ENCODE measurements around the gene PTPRG. TPM values are rescaled to one million over a fixed set of nuclear protein-coding genes. Genes with fewer than 3 reads are reported as not detected.
A peak's percentile ranks its signal among the peaks of the same experiment; 100 is the strongest.
"Not testable (repeated sequence)": the region's sequence is repeated elsewhere in the genome, so short reads cannot be mapped to it uniquely, and the experiment has no call there.

The PTPRG gene
- polyA plus RNA-seq, 1 donor = 95.1 TPM

DNA sequence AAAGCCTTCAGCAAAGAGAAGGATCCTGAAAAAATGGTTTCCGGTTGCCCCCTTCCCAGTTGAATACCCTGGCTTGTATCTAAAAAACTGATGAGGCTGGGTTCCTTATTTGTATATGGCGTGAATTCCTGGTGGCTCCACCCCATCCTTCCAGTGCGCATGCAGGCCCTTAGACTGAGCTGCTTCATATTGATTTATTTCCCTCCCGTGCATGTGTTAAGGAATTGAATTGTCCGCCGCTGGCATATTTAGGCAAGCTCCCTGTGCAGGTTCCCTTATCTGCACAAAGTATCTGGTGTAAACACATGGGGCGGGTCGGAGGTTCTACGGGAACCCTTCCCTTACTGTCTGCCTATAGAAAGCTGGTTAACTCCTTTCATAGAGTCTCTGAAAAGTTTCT is 449.6 kb downstream of the PTPRG start:
- DNase-seq = no peak

DNA sequence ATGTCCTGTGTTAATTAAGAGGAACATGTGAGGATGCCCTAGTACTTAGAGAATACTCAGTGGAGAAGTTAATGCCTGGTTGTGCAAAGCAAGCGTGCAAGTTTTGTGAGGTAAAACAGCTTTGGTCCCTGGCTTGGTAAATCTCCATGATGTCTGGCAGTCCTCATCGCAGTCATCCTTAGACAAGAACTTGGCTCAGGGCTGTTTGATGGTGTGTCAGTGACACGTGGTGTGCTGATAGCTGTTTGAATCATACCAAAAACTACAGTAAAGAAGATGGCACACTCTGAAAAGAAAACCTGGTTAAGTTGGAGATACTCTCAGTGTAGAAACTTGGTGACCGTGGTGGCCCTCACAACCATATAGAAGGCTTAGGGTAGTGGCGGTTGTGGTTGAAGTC is 450.3 kb downstream of the PTPRG start:
- no peak for DNase-seq

DNA sequence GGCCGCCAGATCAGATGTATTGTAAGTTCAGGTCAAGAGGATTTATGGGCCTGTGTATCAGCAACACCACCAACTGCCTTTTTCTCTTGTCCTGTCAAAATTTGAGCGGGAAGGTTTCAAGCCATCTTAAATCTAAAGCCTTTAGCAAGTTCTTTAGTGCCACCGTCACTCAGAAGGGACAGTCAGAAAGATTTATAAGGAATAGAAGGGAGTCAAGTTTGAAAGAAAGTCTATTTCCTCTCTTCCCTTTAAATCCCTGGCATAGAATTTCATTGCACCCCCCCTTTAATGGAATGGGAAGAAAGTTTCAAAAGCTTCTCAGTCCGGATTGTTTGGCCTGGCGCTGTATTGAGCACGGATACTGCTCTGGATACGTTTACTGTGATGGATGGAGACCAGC is 452.6 kb downstream of the PTPRG start:
- DNase-seq = peak; percentile 66

DNA sequence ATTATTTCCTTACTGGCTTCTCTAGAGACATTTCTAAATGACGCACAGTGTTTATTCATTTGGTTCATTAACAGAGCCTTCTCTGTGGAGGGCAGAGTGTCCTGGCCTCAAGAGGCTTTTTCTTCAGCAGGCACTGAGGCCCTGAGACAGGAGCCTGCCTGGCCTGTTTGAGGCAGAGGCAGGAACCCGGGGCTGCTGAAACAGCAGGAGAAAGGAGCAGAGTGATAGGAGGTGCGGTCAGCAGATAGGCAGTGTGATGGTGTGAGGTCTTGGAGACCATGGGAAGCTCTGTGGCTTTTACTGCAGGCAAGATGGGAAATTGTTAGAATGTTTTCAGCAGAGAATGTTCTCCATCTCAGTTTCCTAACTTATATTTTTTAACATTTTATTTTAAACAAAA is 453.7 kb downstream of the PTPRG start:
- no peak for DNase-seq

DNA sequence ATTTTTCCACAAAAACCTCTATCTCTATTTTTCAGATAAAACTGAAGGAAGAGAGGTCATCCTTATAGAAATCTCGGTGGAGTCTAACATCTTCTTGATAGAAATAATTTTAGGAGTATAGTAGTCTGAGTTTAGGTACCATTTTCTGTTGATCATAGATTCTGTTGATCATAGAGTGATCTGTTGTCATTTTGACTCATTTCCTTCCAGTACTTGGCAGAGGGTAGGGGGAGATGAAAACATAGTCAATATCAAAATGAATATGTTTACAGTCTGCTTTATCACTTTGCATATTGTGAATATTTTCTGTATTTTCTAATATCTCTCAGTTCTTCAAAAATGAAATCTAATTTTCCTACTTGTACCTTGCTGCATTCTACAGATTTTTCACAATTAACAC is 458.5 kb downstream of the PTPRG start:
- DNase-seq = no peak

DNA sequence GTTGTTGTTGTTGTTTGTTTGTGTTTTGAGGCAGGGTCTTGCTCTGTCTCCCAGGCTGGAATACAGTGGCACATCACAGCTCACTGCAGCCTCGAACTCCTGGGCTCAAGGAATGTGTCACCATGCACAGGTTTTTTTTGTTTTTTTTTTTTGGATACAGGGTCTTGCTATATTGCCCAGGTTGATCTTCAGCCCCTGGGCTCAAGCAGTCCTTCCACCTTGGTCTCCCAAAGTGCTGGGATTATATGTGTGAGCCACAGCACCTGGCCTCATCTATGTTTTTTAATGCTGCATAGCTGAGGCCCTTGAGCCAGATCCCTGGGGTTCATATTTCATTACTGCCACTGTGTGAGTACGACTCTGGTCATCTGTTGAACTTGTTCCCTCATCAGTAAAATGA is 459.3 kb downstream of the PTPRG start:
- DNase-seq = no peak

DNA sequence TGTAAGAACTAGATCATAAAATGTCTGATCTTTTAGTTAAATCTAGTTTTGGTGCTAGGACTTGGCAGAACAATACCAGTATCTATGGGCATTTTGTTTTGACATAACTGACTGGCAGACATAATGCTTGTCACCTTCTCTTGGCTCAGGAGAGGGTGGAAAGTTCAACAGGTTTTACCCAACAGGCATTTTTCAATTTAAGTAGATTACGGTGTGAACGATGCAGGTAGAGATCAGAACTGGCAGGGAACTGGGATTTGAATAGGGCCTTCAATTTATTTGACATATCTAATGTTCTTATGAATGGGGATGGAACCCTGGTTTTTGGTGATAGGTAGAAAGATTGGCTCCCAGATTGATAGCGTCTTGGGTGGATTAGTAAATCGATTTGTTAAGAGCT is 460.9 kb downstream of the PTPRG start:
- DNase-seq = no peak

DNA sequence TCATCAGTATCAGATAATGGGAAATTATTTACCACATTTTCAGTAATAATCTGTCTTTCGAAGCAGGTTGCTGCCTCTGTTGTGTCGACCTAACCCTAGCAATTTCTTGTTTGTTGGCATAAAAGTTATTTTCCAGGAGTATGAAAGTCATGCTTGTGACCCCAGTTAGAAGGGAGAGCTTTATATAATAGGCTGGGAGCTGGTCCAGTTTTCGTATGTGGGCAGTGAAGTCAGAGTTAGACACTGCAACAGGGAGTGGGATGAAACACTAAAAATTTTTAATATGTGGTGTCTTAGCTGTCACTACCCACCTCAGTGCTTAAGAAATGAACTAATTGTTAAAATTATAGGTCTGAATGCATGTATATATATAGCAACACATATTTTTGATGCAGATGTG is 463.5 kb downstream of the PTPRG start:
- DNase-seq = no peak

DNA sequence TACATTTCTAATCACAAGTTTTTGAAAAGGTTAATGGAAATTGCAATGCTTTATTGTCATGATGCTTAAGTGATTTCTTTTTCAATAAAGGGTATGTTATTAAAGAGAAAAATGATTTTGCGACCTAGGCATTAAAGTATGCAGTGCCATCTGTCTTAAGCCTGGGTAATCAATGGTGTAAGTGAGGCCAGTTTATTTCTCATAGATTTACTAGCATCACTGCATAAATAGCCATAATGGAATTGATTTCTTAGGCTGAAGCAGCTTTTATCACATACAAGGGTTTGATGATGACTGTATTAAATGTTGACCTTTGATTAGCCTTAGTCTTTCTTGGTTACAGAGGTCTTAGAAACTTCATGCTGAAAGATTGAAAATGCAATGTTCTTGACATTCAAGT is 464.5 kb downstream of the PTPRG start:
- no peak for DNase-seq

DNA sequence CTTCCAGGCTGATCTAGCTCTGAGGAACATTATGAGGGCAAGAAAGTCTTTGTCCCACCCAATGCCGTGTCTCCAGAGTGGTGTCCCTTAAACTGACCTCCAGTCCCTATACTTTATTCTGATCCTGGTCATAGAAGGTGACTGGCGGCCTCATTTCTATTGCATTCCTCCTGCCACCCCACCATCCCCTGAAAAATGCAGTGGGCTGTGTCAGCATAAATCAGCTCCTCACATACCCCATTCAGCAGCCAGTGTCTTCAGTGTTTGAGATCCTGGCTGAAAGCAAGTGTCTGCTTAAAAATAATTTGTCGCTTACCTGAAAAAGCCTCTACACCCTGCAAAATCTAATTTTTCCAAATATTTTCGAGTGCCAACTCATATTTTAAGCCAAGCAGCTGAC is 465.9 kb downstream of the PTPRG start:
- peak; percentile 32 for DNase-seq

DNA sequence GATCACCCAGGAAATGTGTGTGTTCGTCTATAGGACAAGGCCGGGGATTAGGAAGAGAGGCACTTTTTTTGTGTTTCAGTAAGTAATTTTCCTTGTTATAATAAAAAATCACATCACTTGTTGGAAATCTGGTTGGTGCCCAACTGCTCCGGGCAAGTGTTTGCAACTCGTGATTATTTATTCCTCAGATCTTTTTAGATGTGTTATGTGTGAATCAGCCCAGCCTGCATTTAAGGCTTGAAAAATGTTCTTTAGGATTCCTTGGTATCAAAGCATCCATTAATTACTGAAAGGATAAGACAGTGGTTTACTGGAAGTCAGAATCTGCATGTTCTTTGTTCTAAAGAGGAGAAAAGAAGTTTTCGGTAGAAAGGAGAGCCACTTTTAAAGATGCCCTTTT is 466.4 kb downstream of the PTPRG start:
- no peak for DNase-seq

DNA sequence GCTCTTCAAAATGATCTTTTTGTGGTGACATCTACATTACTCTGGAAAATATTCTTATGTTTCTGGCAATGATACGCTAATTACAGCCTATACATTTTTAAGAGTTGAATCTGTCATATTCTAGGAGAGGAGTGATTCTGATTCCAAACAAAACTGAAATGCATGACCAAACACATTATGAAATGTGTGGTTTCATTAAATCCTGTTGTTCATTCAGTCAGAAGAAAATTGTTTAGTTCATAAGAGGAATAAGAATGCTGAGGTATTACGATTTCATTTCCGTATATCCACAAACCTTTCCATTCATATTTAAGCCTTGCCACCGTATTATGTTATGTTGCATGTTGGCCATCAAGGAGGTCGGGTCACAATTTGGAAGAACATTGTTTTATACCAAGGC is 466.9 kb downstream of the PTPRG start:
- no peak for DNase-seq

DNA sequence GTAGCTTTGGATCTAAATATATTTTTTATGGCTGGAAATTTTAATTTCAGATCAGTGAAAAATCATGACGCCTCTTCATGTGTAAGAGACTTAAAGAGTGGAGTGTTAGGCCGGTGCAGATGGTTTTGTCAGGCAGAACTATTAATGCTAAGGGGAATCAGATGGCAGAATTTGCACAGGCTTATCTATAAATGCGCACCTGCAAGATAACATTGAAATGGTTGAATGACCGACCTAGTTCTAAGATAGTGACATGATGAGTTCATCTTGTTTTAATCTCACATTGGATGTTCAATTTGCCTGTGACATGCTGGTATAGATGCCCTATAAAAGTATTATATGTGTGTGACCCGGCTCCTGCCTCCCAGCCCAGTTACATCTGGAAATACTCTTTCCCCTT is 471.4 kb downstream of the PTPRG start:
- DNase-seq = no peak

DNA sequence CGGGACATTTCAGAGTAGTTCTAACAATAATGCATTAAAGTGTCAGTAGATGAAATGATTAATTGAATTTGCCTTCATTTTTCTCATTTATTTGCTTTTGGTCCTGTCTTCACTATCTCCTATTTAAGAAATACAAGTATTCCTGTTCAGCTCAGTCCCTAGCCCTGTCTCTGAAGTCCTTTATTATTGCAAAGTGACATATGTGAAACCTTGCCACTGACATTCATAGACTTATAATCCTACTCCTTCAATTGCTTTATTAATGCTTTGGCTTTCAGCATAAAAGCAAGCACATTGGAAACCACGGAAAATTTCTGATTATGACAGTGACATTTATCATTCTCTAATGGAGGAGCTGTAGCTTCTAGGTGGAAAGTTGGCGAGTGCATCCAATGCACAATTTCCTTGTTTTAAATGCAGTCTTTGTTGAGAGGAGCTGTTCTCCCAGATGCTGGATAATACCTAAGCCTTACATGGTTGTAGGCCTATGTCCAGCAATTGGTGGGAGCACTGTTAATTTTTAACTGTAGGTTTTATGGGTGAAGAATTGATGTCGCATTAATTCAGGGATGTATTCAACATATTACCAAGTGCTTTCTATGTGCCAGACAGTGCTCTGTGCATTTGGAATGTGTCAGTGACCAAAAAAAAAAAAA is 474.2 kb downstream of the PTPRG start:
- DNase-seq = no peak

DNA sequence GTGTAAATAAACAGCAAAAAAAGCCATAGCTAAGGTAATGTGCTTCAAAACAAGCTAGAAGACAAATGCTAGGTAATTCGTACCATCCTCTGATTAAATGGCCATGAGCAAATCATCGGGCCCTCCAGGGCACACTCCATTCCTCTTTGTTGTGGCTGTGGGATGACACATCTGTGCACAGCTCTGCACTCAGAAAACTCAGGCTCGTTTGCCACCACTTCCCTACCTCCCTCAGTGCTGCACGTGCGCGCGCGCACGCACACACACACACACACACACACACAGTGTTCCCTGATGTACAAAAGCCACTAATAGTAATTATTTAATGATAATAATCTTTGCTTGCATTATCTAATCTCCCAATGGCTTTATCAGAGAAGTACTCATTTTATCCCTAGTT is 475.4 kb downstream of the PTPRG start:
- no peak for DNase-seq

DNA sequence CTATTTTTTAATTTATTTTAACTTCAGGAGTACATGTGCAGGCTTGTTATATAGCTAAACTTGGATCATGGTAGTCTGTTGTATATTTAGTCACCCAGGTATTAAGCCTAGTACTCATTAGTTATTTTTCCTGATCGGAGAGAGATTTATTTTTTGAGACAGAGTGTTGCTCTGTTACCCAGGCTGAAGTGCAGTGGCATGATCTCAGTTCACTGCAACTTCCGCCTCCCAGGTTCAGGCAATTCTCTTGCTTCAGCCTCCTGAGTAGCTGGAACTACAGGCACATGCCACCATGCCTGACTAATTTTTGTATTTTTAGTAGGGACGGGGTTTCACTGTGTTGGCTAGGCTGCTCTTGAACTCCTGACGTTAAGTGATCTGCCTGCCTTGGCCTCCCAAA is 477.4 kb downstream of the PTPRG start:
- not testable (repeated sequence) for DNase-seq

DNA sequence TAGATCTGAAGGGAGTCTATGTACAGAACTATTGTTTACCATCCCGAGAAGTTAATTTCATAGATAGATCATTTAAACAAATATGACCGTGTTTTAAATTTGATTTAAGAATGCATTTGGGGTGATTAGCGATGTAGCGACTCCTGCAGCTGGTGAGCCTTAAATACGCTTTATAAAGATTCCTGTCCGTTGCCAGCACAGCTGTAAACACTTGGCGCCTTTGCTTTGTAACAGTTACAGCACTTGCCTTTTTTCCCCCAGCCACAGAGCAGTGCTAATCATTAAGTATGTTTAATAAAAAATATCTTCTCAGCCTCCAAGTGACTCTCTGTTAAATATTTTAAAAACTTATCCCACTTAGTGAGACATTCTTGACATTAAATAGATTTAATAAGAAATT is 478.2 kb downstream of the PTPRG start:
- no peak for DNase-seq

DNA sequence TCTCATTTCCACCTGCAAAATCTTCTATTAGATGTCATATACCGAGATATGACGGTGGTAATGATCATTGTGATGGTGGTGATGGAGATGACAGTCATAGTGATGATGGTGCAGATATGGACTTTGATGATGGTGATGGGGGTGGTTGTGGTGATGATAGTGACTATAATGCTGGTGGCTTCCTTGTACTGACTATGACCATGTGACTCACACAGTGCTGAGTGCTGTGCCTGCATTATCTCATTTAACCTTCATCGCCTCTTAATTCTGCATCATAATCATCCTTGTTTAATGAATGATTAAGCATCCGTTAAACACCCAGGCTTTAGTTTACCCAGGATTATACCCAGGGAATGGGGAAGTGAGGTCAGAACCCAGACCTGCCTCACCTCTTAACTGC is 480.3 kb downstream of the PTPRG start:
- DNase-seq = no peak

DNA sequence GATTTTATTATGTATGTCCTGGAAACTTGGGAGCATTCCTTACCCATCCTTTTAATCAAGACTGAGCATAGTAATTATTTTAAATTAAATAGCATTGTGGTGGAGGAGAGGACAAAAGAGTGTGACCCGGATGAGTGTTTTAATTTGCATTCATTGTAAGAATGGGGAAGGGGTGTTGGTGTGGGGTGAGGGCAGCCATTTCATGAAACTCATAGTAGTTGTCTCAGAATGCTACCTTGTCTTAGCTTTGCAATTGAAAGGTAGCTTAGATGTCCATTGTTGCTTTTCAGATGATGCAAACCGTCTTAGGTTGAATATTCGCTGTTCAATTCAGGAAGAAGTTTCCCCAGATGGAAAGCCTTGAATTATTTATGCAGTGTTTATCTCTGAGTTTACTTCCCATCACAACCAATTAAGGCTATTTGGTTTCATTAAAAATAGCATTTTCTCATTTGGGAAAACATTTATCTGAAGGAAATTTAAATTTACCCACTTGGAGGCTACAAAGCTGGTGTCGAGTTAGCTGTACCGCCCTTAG is 483.6 kb downstream of the PTPRG start:
- DNase-seq = no peak

DNA sequence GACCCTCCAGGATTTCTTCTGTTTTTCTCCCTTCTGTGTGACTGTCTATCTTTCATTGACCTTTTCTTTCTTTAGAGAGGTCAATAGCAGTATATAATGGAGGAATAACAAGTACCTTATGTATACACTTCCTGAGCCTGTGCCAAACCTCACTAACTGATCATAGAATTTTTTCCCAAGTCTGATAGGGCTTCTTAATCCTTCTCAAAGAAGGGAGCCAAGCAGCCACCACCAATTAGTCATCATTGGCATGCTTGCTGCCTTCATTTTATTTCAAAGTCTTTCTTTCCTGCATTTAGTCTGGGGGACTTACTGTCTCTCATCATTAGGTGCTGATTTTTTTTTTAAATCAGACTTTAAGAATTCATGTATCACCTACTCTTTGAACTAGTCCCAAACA is 485.0 kb downstream of the PTPRG start:
- no peak for DNase-seq

DNA sequence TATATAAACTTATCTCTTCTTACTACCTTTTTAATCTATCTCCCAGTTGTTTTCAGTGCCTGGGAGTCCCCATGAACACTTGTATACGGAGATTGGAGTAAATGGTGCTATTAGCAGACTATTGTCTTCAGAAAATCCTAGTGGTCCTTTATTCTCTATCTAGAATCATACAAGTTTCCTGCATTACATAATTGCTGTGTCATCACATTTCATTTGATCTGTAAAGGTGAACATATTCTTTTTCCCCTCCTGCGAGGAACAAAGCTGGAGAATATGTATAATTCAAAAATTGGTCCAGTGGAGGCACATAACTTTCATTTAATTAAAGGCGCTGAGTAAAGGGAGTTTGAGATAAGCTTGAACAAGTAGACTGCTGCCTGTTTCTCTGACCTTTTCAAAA is 487.2 kb downstream of the PTPRG start:
- no peak for DNase-seq

DNA sequence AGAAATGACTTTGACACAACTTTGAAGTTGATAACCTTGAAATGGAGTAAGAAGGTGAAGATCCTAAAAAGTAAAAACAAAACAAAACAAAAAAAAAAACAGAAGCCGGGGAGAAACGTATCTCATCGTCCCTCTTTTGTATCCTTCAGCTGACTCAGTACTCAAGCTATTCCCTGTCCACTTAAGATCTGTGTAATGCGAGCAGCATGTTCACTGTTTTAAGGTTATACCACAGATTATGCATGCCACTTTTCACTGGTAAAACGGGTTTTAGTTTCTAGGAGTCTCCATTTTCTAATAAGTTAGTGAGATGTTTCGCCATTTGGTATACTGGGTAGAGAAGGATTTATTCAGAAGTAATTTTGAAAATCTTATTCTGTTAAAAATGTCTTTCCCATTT is 487.7 kb downstream of the PTPRG start:
- no peak for DNase-seq

DNA sequence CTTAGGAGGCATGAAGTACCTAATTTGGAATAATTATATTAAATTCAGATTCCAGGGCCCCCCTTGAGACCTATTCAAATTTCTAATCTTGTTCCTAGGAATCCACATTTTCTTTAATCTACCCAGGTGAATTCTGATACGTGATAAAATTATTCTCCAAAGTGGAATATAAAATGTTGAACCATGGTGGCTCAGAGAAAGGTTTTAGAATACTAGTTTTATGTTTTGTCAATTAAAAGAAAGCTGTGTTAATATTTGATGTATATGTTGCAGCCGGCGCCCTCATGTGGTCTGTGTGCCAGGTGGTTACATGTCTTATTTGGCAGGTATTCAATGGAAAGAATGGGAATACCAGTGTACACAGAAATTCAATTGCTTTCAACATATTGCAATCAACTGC is 490.1 kb downstream of the PTPRG start:
- no peak for DNase-seq

DNA sequence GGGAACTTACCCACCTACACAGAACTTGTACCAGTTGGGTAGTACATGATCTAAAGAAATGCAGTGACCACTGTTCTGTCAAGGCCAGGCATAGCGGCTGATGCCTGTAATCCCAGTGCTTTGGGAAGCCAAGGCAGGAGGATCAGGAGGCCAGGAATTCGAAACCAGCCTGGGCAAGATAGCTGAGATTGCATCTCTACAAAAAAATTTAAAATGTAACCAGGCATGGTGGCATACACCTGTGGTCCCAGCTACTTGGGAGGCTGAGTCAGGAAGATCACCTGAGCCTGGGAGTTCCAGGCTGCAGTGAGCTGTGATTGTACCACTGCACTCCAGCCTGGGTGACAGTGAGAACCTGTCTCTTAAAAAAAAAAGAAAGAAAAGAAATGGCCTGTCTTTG is 491.0 kb downstream of the PTPRG start:
- no peak for DNase-seq

DNA sequence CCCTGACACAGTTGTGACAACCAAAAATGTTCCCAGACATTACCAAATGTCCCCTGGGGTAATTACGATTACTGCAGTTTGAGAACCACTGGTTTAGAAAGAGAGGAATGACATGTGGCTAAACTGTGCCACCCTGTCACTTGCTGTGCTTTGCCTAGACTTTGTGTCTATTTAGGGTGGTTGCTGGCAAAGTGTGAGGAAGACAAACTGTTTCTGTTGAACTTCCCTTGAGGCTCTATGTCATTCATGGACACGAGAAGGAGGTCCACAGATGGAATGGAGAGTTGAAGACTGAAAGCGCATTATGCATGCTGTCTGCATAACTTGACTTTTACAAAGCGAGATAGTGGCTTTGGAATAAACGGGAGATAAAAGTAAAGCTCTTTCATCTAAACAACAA is 495.3 kb downstream of the PTPRG start:
- no peak for DNase-seq
